GM12873 (cell line): ENCODE measurements around the gene KMO.
A peak's percentile ranks its signal among the peaks of the same experiment; 100 is the strongest.

ENCODE experiments used
- CTCF ChIP-seq: IDR thresholded peaks from 2 replicates; pipeline ENCODE4 v1.5.1; 2012; ENCODE audit warnings: low read depth, mild to moderate bottlenecking, moderate library complexity, low read length, control low read depth; ENCODE audit not compliant: insufficient read depth; ENCODE audit errors: missing control alignments

The KMO gene

GRCh38 chr1:241596633-241597032, 64.5 kb downstream of the KMO start:
- no peak for TF ChIP-seq CTCF

- TF ChIP-seq CTCF: no peak
Measured at GRCh38 chr1:241598249-241598648, 66.1 kb downstream of the KMO start.

GRCh38 chr1:241600496-241600901, 68.3 kb downstream of the KMO start:
- no peak for TF ChIP-seq CTCF

GRCh38 chr1:241603731-241604245, 71.6 kb downstream of the KMO start:
- no peak for TF ChIP-seq CTCF

GRCh38 chr1:241605146-241605805, 73.1 kb downstream of the KMO start:
- peak; percentile 43 for TF ChIP-seq CTCF

GRCh38 chr1:241606544-241606943, 74.4 kb downstream of the KMO start:
- TF ChIP-seq CTCF: no peak

GRCh38 chr1:241607497-241607896, 75.3 kb downstream of the KMO start:
- no peak for TF ChIP-seq CTCF
